GM18867 (cell line): Measurements from ENCODE around the gene KCNQ1OT1.

ENCODE experiments used
- ATAC-seq: cut with Tn5 transposase; IDR thresholded peaks from one replicate; pipeline ENCODE4 v1.9.1; 2021; ENCODE audit warnings: mild to moderate bottlenecking, moderate library complexity; ENCODE audit not compliant: unreplicated experiment

Gene KCNQ1OT1

DNA sequence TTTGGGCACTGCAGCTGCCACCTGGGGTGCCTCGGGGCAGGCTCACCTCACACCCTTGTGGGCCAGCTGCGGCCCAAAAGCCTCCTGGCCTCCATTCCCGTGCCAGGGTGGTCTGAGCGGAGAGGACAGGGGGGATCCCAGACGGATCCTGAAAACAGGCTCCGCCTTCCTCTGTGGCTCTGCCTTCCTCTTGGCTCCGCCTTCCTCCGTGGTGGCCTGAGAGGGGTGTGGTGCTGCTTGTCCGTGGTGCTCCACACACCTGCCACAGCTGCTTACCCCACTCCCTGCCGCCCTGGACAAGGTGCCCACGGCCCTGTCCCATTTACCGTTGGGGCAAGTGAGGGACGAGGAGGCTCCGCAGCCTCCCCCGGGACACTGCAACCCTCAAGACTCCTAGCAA lies 23.2 kb upstream of the KCNQ1OT1 start:
- ATAC-seq: no peak

GRCh38 chr11:2721210-2721916 lies 21.6 kb upstream of the KCNQ1OT1 start:
- no peak for ATAC-seq

GRCh38 chr11:2719831-2720590 lies 20.2 kb upstream of the KCNQ1OT1 start:
- no peak for ATAC-seq

GRCh38 chr11:2718817-2719438 lies 19.1 kb upstream of the KCNQ1OT1 start:
- no peak for ATAC-seq

GRCh38 chr11:2717561-2718325 lies 17.9 kb upstream of the KCNQ1OT1 start:
- no peak for ATAC-seq

- ATAC-seq: no peak
Measured at GRCh38 chr11:2716376-2717095, 16.7 kb upstream of the KCNQ1OT1 start.

- no peak for ATAC-seq
Measured at GRCh38 chr11:2715716-2716350, 16.0 kb upstream of the KCNQ1OT1 start.

- no peak for ATAC-seq
Measured at GRCh38 chr11:2714871-2715270, 15.1 kb upstream of the KCNQ1OT1 start.

GRCh38 chr11:2714463-2714800 lies 14.6 kb upstream of the KCNQ1OT1 start:
- ATAC-seq: no peak

DNA sequence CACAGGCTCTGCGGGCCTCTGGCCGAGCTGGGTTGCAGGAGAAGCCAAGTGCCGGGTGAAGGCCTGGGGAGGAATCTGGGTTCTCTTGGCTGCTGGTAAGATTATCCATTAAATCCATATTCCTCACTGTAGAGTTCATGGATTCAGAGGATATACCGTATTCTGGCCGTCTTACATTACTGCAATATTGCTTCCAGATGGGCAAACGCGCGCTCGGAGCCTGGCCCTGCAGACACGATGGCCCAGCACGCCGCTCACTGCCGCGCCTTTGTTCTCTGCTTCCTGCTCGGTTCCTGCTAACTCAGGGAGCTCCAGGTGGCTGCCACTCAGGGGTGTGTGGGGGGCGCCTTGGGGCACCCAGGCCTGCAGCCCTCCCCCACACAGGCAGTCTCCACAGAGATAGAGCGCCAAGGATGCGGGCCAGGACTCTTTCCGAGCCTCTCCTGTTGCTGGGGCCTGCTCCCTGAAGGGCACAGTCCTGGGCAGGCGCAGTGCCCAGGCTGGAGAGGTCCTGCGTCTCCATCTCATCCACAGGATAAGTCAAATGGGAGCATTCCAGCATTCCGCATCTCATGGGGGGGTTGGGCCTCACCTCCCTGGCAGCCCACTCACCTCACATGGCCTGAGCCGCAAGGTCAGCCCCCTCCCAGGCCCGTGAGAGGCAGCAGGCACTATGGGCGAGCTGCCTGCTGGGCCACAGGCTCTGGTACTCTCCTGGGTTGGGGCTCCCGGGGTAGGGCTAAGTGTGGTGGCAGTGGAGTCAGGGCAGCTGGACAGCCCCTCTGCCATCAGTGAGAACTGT lies 14.1 kb upstream of the KCNQ1OT1 start:
- no peak for ATAC-seq

DNA sequence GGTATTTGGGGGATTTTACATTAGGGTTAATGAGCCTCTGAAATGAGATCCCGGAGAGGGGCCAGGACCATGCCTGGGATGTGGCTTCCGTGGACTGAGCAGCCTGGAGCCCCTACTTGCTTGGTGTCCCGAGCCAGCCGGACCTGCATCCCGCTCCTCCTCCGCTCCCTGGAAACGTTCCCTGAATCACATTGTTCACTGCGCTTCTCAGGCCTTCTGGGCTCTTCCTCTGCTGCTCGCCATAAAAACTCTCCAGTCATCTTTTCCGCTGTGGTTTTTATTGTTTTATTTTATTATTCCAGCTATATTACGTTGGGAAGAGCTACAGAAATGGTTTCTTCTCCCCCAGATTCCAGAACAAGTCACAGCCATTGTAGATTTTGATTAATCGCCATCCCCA lies 13.3 kb upstream of the KCNQ1OT1 start:
- ATAC-seq: no peak

DNA sequence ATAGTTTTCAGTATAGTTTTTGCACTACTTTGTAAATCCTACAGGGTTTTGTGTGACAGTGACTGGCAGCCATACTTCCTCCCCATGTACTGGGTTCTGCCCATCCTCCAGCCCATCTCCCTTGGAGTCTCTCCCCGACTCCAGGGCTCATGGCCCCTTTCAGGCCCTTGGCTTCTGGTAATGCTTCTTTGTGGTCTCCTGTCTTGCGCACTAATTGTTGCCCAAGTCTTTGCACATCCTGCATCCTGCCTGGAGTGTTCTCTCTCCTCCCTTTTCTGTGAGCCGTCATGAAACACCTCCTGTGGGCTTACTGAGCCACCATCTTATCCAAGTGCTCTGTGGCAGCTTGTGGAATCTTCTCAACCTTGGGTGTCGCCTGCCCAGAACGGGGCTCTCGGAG lies 11.4 kb upstream of the KCNQ1OT1 start:
- ATAC-seq: no peak

DNA sequence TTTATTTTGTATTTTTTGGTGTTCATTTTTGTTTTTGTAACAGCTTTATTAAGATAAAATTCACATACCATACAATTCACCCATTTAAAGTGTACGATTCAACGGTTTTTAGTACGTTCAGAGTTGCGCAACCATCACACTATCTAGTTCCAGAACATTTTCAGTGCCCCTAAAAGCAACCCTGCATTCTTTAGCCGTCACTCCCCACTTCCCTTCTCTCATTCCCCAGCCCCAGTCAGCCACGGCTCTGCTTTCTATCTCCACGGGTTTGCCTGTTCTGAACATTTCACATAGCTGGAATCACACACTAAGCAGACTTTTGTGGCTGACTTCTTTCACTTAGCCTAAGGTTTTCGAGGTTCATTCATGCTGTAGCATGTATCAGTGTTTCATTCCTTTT lies 9.6 kb upstream of the KCNQ1OT1 start:
- ATAC-seq: no peak

DNA sequence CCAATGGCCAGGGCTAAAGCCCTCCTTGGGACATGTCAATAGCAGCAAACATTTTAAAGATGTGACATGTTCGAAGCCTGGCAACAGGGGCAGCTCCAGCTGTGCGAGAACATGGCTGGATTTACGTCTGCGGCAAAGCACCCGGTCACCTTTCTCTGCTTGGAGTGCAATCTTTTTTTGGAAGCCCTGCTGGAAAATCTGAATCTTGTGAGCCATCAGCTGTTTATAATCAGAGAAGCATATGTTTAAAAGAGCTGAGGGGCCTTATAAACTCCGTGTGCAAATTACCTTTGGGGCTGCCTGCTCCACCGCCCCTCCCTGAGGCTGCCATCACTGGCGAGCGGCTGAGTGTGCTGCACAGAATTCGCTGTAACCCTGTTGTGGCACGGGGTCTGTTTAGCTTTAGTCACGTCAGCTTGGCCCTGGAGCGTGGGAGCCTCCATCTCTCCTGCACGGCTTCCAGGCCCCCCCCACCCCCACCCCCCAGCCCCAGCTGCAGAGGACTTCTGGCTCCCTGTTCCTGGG lies 9.0 kb upstream of the KCNQ1OT1 start:
- ATAC-seq: no peak

DNA sequence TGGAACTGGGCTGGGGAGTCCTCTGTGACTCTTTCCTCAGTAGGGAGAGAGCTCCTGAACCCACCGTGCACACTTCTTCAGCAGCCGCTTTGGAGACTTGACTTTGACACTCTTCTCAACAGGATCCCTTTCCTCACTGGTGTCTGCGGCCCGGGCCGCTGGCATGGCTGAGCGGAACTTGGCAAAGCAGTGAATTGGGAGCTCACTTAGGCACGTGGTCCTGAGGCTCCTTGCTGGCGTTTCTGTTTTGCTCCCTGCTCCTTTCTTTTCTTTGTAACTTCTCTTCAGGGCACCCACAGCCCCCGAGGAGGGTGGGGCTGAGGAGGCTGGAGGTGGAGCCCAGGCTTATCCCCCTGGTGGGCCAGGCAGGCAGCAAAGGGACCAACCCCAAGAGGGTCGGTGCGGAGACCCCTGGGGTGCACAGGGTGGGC lies 8.4 kb upstream of the KCNQ1OT1 start:
- no peak for ATAC-seq

- ATAC-seq: no peak
Measured at GRCh38 chr11:2707736-2708135, 7.9 kb upstream of the KCNQ1OT1 start.

DNA sequence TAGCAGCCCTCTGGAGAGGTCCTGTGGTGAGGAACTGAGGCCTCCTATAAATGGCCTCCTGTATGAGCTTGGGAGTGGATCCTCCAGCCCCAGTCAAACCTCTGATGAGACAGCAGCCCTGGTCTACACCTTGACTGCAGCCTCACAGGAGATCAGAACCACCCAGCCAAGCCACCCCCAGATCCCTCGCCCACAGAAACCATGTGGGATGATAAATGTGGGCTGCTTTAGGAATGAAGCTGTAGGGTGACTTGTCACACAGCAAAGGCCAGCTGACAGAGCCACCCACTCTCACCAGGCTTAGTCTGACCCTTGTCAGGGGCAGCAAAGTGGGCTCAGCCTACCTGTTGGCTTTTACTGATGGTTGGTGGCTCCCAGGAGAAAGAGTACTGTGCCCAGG lies 6.5 kb upstream of the KCNQ1OT1 start:
- no peak for ATAC-seq

DNA sequence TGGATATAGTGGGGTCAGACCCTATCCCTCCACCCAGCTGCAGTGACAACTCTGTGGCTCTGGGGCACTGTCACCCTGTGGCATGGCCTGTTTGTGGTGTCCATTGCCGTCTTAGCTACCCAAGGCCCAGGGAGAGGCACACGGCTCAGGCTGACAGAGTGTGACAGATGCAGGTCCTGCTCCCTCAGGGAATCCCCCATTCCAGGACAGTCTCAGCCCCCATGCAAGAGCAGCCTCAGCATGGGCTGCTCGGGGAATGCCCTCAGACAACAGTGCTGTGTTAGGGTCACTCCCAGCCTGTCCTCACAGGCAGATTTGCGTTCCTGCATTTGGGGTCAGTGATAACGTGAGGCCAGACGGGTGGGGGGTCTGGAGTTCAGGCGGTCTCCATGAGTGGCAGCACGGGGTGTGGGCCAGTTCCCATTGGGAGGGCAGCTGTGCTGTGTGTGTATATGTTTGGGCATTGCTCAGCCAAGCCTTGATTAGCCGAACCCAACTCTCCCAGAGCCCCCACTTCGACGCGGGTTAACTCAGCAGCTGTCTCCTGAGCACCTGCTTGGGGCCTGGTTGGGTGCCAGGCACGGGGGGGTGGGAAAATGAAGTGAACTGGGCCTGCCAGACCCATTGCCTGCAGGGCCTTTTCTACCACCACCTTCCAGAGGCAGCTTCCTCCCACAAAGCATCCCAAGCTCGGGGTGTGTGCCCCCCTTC lies 5.3 kb upstream of the KCNQ1OT1 start:
- ATAC-seq: no peak

DNA sequence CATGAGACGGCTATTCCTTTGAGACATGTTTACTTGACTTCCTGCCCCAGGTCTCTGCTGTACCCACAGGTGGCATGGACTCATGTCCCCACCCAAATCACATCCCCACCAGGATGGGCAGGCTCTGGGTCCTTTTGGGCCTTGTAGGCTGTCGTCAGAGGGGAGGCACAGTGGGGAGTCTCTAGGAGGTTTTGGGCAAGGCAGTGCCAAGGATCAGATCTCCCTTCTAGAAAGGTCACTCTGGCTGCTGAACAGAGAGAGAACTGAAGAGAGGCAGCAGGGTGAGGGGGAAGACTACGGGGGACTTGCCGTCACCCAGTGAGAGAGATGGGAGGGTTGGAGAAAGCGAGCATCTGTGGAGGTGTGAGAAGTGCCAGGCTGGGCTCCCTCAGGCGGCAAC lies 4.6 kb upstream of the KCNQ1OT1 start:
- no peak for ATAC-seq
